DND-41 (cell line): ENCODE measurements around the gene LENG9.

ENCODE experiments used
- ATAC-seq: fragments of 200-7000 bp; cut with Tn5 transposase; 3 replicates; pipeline ENCODE4 v1.9.1; 2021; ENCODE audit warnings: low read depth; ENCODE audit not compliant: insufficient read depth
- DNase-seq: peaks from one replicate; pipeline ENCODE4 v3.0.0-alpha.2; 2020
- H2AFZ ChIP-seq: 2 replicates; pipeline ENCODE4 v1.6.0; 2012; ENCODE audit warnings: low read depth, low read length
- H3K27ac ChIP-seq: 2 replicates; pipeline ENCODE4 v1.5.1; 2012; ENCODE audit warnings: low read length, inconsistent platforms
- H3K27me3 ChIP-seq: fragments of 200-600 bp; sonication (generic); 2 replicates; pipeline ENCODE4 v1.6.0; 2012; ENCODE audit warnings: low read length, mild to moderate bottlenecking, inconsistent platforms; ENCODE audit not compliant: insufficient read depth, poor library complexity
- H3K36me3 ChIP-seq: 2 replicates; pipeline ENCODE4 v1.5.1; 2012; ENCODE audit warnings: low read length, inconsistent platforms; ENCODE audit not compliant: insufficient read depth
- H3K4me1 ChIP-seq: 2 replicates; pipeline ENCODE4 v1.5.1; 2012; ENCODE audit warnings: mild to moderate bottlenecking, low read length; ENCODE audit not compliant: insufficient read depth
- H3K4me2 ChIP-seq: 2 replicates; pipeline ENCODE4 v1.6.0; 2012; ENCODE audit warnings: mild to moderate bottlenecking, moderate library complexity, low read length, inconsistent platforms; ENCODE audit not compliant: insufficient read depth
- H3K4me3 ChIP-seq, 2 experiments: fragments of 200-600 bp in 1 of 2; shearing (Covaris generic) in 1 of 2; 2 replicates each; pipeline ENCODE4 v1.5.1; 2012 to 2016; ENCODE audit warnings: inconsistent platforms in 2 of 2, low read length in 2 of 2, mild to moderate bottlenecking in 2 of 2, low read depth in 1 of 2, moderate library complexity in 1 of 2
- H3K79me2 ChIP-seq: 2 replicates; pipeline ENCODE4 v1.6.0; 2012; ENCODE audit warnings: low read length, inconsistent platforms; ENCODE audit not compliant: insufficient read depth
- H3K9ac ChIP-seq: 2 replicates; pipeline ENCODE4 v1.6.0; 2012; ENCODE audit warnings: low read depth, mild to moderate bottlenecking, inconsistent platforms, low read length, moderate library complexity
- H3K9me3 ChIP-seq: 2 replicates; pipeline ENCODE4 v1.5.1; 2012; ENCODE audit warnings: low read length, moderate library complexity, mild to moderate bottlenecking, inconsistent platforms; ENCODE audit not compliant: insufficient read depth, severe bottlenecking
- H4K20me1 ChIP-seq: 2 replicates; pipeline ENCODE4 v1.6.0; 2012; ENCODE audit warnings: low read length; ENCODE audit not compliant: insufficient read depth
- CTCF ChIP-seq: IDR thresholded peaks from 2 replicates; pipeline ENCODE4 v1.5.1; 2012; ENCODE audit warnings: borderline replicate concordance, low read length, moderate library complexity, mild to moderate bottlenecking; ENCODE audit not compliant: poor library complexity, severe bottlenecking; ENCODE audit errors: extremely low read depth
- EZH2 ChIP-seq: IDR thresholded peaks from 3 replicates; pipeline ENCODE4 v1.6.1; 2012; ENCODE audit warnings: borderline replicate concordance, low read depth, mild to moderate bottlenecking, moderate library complexity, low read length, inconsistent platforms; ENCODE audit not compliant: severe bottlenecking

Gene LENG9

GRCh38 chr19:54434112-54434872, 29.3 kb downstream of the LENG9 start:
- no peak overlapping the region for H2AFZ ChIP-seq
- peaks cover 11% of the 10 kb centered on the region for H3K4me1 ChIP-seq
- H3K4me3 ChIP-seq = no peak overlapping the region
- DNase-seq (no peak), ATAC-seq (no peak)
- H3K4me2 ChIP-seq = no peak overlapping the region
- no peak for TF ChIP-seq EZH2
- TF ChIP-seq CTCF = no peak
- H3K27me3 ChIP-seq = no peaks in the 10 kb centered on the region
- H4K20me1 ChIP-seq = peaks cover 37% of the 10 kb centered on the region
- H3K79me2 ChIP-seq = no peaks in the 10 kb centered on the region; the same call in 1 of the 2 replicates
- H3K9me3 ChIP-seq = no peaks in the 10 kb centered on the region
- H3K9ac ChIP-seq = no peak overlapping the region
- peaks cover 4% of the 10 kb centered on the region for H3K36me3 ChIP-seq
- no peak overlapping the region for H3K27ac ChIP-seq

GRCh38 chr19:54433697-54434096, 29.9 kb downstream of the LENG9 start:
- Histone ChIP-seq H3K9me3 (no peaks in the 10 kb centered on the region), H3K4me2 (no peak overlapping the region), H3K27ac (no peak overlapping the region), H4K20me1 (peaks cover 37% of the 10 kb centered on the region), H3K36me3 (peaks cover 4% of the 10 kb centered on the region), H3K4me3 (no peak overlapping the region), H3K27me3 (no peaks in the 10 kb centered on the region), H3K79me2 (no peaks in the 10 kb centered on the region), H3K9ac (no peak overlapping the region), H2AFZ (no peak overlapping the region), H3K4me1 (peaks cover 11% of the 10 kb centered on the region)
- DNase-seq = no peak
- ATAC-seq = no peak
- no peak for TF ChIP-seq CTCF

GRCh38 chr19:54432144-54432738, 31.3 kb downstream of the LENG9 start:
- H3K4me1 ChIP-seq = peaks cover 11% of the 10 kb centered on the region
- no peak overlapping the region for H2AFZ ChIP-seq
- H3K79me2 ChIP-seq = no peaks in the 10 kb centered on the region
- no peak for ATAC-seq
- TF ChIP-seq CTCF (no peak), EZH2 (no peak)
- H3K36me3 ChIP-seq = peaks cover 4% of the 10 kb centered on the region
- H3K27me3 ChIP-seq = no peaks in the 10 kb centered on the region
- DNase-seq = no peak
- no peak overlapping the region for H3K27ac ChIP-seq
- peaks cover 37% of the 10 kb centered on the region for H4K20me1 ChIP-seq
- no peak overlapping the region for H3K4me3 ChIP-seq
- H3K4me2 ChIP-seq = no peak overlapping the region
- H3K9ac ChIP-seq = no peak overlapping the region
- no peaks in the 10 kb centered on the region for H3K9me3 ChIP-seq
